HG02981 (cell line): Measurements from ENCODE around the gene HDGFL1.

Experiments
- ATAC-seq: cut with Tn5 transposase; IDR thresholded peaks from one replicate; pipeline ENCODE4 v1.9.1; 2021; ENCODE audit warnings: mild to moderate bottlenecking, moderate library complexity; ENCODE audit not compliant: unreplicated experiment

HDGFL1 gene

DNA sequence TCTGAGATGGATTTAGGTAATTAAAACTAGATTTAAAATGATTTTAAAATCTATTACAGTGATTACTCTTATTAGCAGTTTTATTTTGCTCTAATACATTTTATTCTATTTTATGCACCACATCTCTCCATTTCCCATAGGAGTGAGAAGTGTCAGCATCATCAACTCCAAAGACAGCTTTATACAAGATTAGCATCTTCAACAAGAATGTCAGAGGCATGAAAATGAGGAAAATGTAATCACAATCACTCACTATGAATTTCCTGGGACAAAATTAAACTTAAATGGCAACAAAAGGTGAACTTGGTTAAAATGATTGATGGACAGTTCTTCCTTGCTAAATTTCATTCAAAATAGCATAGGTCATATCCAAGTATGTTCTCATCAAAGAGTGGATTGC lies 19.8 kb downstream of the HDGFL1 start:
- ATAC-seq, result no peak

DNA sequence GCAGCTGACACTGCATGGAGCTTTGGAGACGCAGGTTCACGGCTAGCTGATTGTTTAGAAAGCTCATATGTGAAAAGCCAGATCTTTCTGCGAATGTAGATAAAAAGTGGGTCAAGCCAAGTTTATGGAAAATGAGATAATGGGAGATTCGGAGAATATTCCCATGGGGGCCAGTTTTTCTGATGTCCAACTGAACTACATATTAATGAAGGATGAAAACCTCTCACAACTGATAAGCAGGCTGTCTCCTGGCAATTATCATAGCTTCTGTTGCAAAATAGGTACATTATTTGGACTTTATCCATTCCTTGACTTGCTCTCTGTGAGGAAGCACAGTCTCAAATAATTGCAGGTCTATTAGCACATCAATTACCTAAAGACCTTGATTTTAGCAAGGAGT lies 21.1 kb downstream of the HDGFL1 start:
- ATAC-seq, result no peak

DNA sequence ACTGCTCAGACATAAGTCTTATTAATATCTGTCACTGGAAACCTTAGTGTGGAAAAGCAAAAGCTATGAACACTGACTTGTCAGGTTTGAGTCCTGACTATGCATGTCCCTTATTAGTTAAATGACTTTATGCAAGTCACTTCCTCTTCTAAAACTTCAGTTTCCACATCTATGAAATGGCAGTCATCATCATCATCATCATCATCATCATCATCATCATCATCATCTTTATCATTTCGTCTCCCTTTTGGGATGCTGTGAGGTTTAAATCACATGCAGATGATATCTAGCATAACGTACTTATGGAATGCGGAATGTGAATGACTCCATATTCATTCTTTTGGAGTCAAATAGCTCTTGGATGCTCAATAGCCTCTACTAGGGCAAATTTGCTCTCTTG lies 24.5 kb downstream of the HDGFL1 start:
- no peak for ATAC-seq

DNA sequence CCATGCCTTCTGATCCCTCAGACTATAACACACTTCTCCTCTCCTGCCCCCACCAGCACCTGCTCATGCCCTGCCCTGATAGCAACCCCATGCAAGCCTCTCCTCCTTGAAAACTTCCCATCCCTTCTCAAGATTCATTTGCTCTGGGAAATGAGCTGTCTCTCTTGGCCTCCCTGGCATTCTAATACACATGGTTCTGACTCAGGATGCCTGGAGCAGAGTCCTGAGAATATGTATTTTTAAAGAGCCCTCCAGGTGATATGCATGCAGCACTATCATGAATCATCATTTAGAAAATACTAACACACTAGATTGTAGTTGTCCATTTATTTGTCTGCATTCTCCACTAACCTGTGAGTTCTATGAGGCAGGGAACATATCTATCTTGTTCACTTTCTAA lies 26.6 kb downstream of the HDGFL1 start:
- no peak for ATAC-seq

DNA sequence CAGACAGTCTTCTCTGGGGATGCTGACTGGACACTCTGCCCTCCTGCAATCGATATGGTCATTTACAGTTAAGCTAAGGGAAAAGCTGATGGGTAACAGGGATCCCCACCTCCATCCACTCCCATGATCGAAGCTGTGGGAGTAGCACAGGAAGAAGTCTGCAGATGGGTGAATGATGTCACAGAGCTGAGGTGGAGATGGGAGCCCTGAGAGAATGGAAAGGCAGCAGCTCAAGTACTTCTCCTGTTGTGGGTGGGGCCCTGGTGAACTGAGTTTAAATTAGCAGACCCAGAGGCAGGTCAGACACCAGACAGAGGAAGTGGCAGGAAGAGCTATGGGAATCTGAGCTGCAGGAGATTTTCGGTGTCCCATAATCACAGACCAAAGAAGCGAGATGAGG lies 29.0 kb downstream of the HDGFL1 start:
- ATAC-seq, result no peak

DNA sequence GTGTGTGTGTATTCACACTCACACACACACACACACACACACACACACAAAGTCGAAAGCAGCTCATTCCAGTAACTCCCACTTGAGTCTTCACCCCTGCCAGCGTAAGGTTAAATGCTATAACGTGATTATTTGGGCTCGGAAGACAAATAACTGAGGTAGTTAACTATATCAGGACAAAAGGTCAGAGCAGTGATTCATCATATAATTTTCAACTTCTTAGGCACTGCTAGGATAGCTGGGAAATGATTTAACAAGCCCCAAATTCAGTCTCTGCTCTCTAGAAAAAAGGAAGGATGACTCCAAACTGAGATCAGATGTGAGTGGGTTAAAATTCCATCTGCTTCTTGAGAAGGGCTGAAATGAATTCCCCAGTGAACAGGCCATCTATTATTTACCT lies 30.7 kb downstream of the HDGFL1 start:
- no peak for ATAC-seq

DNA sequence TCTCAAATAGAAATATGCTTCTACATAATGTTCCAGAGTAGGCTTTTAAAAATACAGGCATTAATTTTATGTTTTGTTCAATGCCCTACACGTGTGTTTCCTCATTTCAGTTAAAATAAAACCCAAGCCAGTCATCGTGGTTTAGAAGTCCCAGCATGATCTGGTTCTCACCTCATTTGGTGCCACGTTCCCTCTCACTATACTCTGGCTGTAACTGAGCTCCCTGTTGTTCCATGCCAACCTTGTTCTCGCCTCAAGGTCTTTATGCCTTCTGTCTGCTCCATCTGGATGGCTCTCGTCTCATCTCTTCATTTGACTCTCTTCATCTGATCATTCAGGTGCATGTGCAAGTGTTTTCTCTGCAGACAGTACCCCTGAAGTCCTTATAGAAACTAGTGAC lies 32.6 kb downstream of the HDGFL1 start:
- ATAC-seq, result no peak

DNA sequence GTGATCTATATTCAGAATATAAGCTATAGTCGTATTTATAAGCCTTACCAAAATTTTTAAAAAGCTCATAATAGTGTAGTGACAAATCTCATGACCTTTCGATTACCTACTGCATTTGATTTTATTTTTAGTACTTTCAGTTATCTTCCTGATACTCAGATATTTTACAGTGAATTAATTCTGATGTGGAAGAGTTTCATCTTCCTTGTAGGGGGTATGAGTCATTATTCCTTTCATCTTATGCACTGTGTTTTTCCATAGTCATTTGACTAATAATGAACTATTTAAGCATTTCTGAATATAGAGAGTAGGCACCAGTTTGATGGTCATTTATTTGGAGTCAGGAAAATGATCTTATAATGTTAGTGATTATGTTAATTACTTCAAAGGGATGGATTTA lies 36.4 kb downstream of the HDGFL1 start:
- ATAC-seq, result no peak

DNA sequence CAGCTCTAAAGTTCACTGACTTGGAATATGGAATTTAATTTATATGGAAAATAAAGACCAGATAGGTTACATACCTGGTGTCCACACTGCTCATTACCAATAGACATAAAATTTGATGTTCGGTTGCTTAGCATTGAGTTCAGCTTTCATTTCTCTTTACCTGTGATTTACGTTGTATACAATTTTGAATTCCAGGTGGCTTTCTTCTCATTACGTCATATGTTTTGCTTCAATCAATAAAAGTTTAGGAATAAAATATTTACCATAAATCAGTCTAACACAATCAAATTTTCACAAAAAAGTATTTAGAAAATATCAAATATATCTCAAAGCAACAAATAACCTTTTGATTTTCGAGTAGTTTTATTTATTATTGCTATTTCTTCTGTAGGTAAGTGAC lies 40.8 kb downstream of the HDGFL1 start:
- no peak for ATAC-seq

DNA sequence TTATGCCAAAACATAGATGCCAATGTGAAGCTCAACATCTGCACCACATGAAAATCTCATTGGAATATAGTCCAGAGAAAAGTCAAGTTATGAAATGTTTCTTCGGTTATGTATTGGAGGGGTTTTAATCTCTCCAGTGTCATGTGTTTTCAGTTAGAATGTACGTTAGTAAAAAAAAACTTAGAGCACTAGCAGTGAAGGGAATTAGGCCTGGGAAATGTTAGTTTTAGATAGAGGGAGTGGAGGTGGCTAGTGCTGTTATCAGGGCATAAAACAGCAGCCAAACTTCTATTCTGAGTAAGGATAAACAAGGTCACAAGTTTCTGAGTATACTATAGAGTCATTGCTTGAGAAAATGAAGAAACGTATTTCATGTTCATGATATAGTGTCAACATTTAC lies 42.9 kb downstream of the HDGFL1 start:
- ATAC-seq, result no peak

DNA sequence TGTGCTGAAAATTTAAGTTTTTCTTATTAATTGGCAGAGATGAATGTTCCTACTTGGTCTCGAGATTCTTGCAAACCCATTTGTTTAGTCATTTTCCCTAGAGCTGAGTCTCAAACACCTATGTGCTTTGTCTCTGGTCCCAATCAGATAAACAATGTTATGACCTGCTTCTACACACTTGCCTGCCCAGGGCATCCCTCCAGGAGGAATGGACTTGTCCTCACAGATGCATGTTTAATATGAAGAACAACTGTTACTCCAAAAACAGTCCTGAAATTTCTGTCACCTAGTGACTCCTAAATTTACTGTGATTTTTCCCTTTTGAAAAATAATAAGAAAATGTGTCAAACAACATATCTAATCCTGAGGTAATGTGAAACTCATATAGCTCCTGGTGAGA lies 43.7 kb downstream of the HDGFL1 start:
- ATAC-seq, result no peak

DNA sequence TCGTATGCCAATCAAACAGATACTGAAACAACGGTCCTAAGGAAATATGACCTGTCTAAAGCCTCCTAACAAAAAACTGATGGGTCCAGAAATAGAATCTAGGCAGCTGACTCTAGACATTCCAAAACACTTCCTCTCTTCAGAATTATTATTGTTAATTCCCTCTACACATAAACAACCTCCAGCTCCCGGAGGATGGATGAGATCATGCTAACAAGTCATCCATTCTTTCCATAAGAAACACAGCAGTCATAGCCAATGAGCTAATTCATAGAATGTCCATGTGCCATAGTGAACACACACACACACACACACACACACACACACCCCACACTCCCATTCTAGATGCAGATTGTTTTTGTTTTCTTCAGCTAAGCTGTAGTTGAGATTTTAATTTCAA lies 44.3 kb downstream of the HDGFL1 start:
- ATAC-seq, result no peak

DNA sequence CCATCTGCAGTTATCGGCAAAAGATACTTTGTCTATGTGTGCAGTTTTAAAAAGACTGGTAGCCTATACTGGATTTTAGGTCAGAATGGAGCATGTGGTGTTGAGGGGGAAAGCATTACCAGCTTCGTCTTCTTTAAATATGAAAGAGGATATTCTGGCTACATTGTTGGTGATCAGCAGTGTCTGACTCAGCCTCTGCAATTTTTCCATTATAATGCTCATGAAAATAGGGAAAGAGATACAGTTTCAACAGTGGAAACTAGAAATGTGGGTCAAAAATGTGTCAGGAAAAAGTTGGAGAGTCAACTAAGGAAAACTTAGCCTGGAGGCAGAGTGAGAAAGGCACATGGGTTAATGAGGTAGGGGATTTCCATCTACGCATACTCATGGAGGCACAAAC lies 45.2 kb downstream of the HDGFL1 start:
- no peak for ATAC-seq

DNA sequence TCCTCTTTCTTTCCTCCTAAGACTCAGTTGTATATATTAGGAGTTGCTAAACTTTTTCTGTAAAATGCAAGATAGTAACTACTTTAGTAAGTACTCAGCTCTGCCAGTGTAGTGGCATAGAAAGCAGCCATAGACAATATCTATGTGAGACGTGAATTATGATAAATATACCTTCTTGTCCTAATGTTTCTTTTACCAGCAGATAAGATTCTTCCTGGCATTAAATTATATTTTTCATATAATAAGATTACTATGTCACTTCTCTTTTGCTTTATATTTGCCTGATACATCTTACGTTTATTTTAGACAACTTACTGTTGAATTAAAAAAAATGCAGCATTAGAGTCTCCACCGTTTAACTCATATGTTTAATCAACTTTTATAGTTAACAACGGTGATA lies 51.7 kb downstream of the HDGFL1 start:
- no peak for ATAC-seq
